B cell (primary cell): ENCODE measurements around the gene PTGES2. TPM values are rescaled to one million over a fixed set of nuclear protein-coding genes. Genes with fewer than 3 reads are reported as not detected.

ENCODE experiments used
- ATAC-seq: fragments of 200-7000 bp; cut with Tn5 transposase; one replicate; pipeline ENCODE4 v1.10.0; 2021; ENCODE audit warnings: low read depth, mild to moderate bottlenecking, moderate number of reproducible peaks, moderate library complexity
- CTCF ChIA-PET: fragments of 350-600 bp; sonication (Branson Sonifier 250); formaldehyde crosslinking; loops from one replicate; lab custom pipeline; 2021; ENCODE audit warnings: antibody characterized with exemption, inconsistent platforms; lab: Charles Lee
- POLR2A ChIA-PET: fragments of 350-600 bp; sonication (Branson Sonifier 250); formaldehyde crosslinking; loops from one replicate; lab custom pipeline; 2021; ENCODE audit warnings: antibody characterized with exemption; lab: Charles Lee
- DNase-seq: peaks from one replicate; pipeline ENCODE4 v3.0.0; 2013
- H2AFZ ChIP-seq: 2 replicates; pipeline ENCODE4 v1.6.1; 2012; ENCODE audit warnings: mild to moderate bottlenecking, low read depth, low read length; ENCODE audit not compliant: insufficient read depth, poor library complexity, severe bottlenecking
- H3K27ac ChIP-seq, 2 donors: 1 replicate in 1 of 2; 2 replicates in 1 of 2; pipeline ENCODE4 v1.5.1; 2012 to 2013; ENCODE audit warnings: low read length in 2 of 2, mild to moderate bottlenecking in 2 of 2, moderate library complexity in 1 of 2
- H3K27me3 ChIP-seq, 4 experiments: fragments of 200-600 bp in 1 of 4; sonication (generic) in 1 of 4; replicated peaks in 1 of 4; 1 replicate in 2 of 4; 2 replicates in 2 of 4; pipeline versions ENCODE4 v1.6.1 to v1.7.0; 2013 to 2016; ENCODE audit warnings: low read length in 3 of 4, mild to moderate bottlenecking in 2 of 4, mixed read lengths in 1 of 4, moderate library complexity in 1 of 4; ENCODE audit not compliant: insufficient read depth in 4 of 4, control insufficient read depth in 3 of 4; ENCODE audit errors: control extremely low read depth in 1 of 4
- H3K36me3 ChIP-seq, 2 experiments: replicated peaks in 1 of 2; 1 replicate in 1 of 2; 2 replicates in 1 of 2; pipeline versions ENCODE4 v1.6.1 to v1.7.1; 2013; ENCODE audit warnings: low read length in 1 of 2; ENCODE audit not compliant: insufficient read depth in 2 of 2, control insufficient read depth in 1 of 2; ENCODE audit errors: control extremely low read depth in 1 of 2, extremely low read depth in 1 of 2
- H3K4me1 ChIP-seq, 2 donors: fragments of 200-600 bp in 1 of 2; sonication (generic) in 1 of 2; 1 replicate in 1 of 2; 2 replicates in 1 of 2; pipeline versions ENCODE4 v1.5.1 to v1.6.1; 2013 to 2017; ENCODE audit warnings: low read length in 2 of 2; ENCODE audit not compliant: control insufficient read depth in 2 of 2, insufficient read depth in 2 of 2
- H3K4me2 ChIP-seq: replicated peaks from 2 replicates; pipeline ENCODE3; 2012; ENCODE audit warnings: mild to moderate bottlenecking, low read depth, low read length; ENCODE audit not compliant: poor library complexity, severe bottlenecking
- H3K4me3 ChIP-seq, 5 experiments: fragments of 200-600 bp in 1 of 5; sonication (generic) in 1 of 5; 1 replicate in 3 of 5; 2 replicates in 2 of 5; pipeline versions ENCODE4 v1.5.1 to v1.7.0; 2011 to 2016; ENCODE audit warnings: low read length in 4 of 5, mild to moderate bottlenecking in 4 of 5, low read depth in 2 of 5, control low read depth in 1 of 5, moderate library complexity in 1 of 5; ENCODE audit not compliant: insufficient read depth in 1 of 5; ENCODE audit errors: control extremely low read depth in 1 of 5, extremely low read depth in 1 of 5
- H3K79me2 ChIP-seq: fragments of 200-600 bp; sonication (generic); one replicate; pipeline ENCODE4 v1.6.0; 2016; ENCODE audit warnings: low read length; ENCODE audit not compliant: control insufficient read depth, insufficient read depth
- H3K9ac ChIP-seq: fragments of 200-600 bp; sonication (generic); 2 replicates; pipeline ENCODE4 v1.6.1; 2017; ENCODE audit warnings: mild to moderate bottlenecking, low read length, moderate library complexity
- H3K9me3 ChIP-seq, 3 donors: one replicate each; pipeline versions ENCODE4 v1.6.1 to v1.7.1; 2013; ENCODE audit warnings: low read length in 2 of 3; ENCODE audit not compliant: control insufficient read depth in 2 of 3, insufficient read depth in 1 of 3; ENCODE audit errors: control extremely low read depth in 1 of 3
- H4K20me1 ChIP-seq: 2 replicates; pipeline ENCODE4 v1.6.0; 2012; ENCODE audit warnings: mild to moderate bottlenecking, low read length; ENCODE audit not compliant: insufficient read depth, control insufficient read depth, poor library complexity, severe bottlenecking
- H3K27ac Mint-ChIP-seq: one replicate; pipeline ENCODE4 v1.8.0; 2021; ENCODE audit warnings: mixed read lengths
- H3K27me3 Mint-ChIP-seq: one replicate; pipeline ENCODE4 v1.8.0; 2021; ENCODE audit warnings: mixed read lengths
- H3K4me1 Mint-ChIP-seq: one replicate; pipeline ENCODE4 v1.8.0; 2021; ENCODE audit warnings: mixed read lengths
- H3K4me3 Mint-ChIP-seq: one replicate; pipeline ENCODE4 v1.8.0; 2021; ENCODE audit warnings: mixed read lengths
- H3K9me3 Mint-ChIP-seq: one replicate; pipeline ENCODE4 v1.8.0; 2022; ENCODE audit warnings: mixed read lengths; ENCODE audit not compliant: insufficient read depth
- CTCF ChIP-seq: fragments of 200-600 bp; IDR thresholded peaks from one replicate; pipeline ENCODE4 v1.8.0; 2022; ENCODE audit warnings: antibody characterized with exemption, mild to moderate bottlenecking
- EZH2 ChIP-seq: IDR thresholded peaks from 2 replicates; pipeline ENCODE4 v1.6.1; 2012; ENCODE audit warnings: borderline replicate concordance, low read depth, mild to moderate bottlenecking, moderate library complexity, low read length; ENCODE audit not compliant: insufficient read depth, poor library complexity, severe bottlenecking
- WGBS: methylation state at CpG from one replicate; pipeline ENCODE4 v1.1.5; 2013; ENCODE audit warnings: missing lambda C conversion rate; ENCODE audit not compliant: insufficient coverage; 5-methylcytosine and 5-hydroxymethylcytosine counted together
- intact Hi-C: fragments of 100-400 bp; cut with micrococcal nuclease; formaldehyde crosslinking; loops from one replicate; pipeline ENCODE4 v1.10.0; 2022
- polyA plus RNA-seq: library from polyadenylated mRNA; depleted of rRNA; stranded (reverse); fragments of >200 nt; gene quantifications from 2 replicates; pipeline ENCODE4 v1.2.3, GENCODE V29; 2012
- total RNA-seq, 2 donors: library from RNA; stranded (reverse); fragments of 120-200 nt in 1 of 2; gene quantifications; 1 replicate in 1 of 2; 2 replicates in 1 of 2; pipeline versions ENCODE4 v1.2.3 to v1.2.4, GENCODE V29; 2013 to 2022

PTGES2 gene
- total and polyA plus RNA-seq, 2 donors (not counting 1 experiment from before 2014, with no cell fraction given), result 77.8 to 113 TPM

- ChIA-PET CTCF (no interaction called here), POLR2A (no interaction called here)
- Histone ChIP-seq H3K4me3 (no peak overlapping the region), H3K4me1 (no peaks in the 10 kb centered on the region), H2AFZ (no peak overlapping the region), H3K27me3 (no peaks in the 10 kb centered on the region), H3K9ac (no peak overlapping the region), H3K79me2 (peaks cover 6% of the 10 kb centered on the region), H3K27ac (no peak overlapping the region), H4K20me1 (no peaks in the 10 kb centered on the region), H3K36me3 (peaks cover 2 to 53% of the 10 kb centered on the region in 2 experiments), H3K4me2 (no peak overlapping the region), H3K9me3 (peaks cover 0 to 6% (median 0%) of the 10 kb centered on the region in 3 donors)
- ATAC-seq (no peak), DNase-seq (no peak)
- no peak overlapping the region for H3K4me3 Mint-ChIP-seq
- H3K27ac Mint-ChIP-seq, result no peak overlapping the region
- no peaks in the 10 kb centered on the region for H3K4me1 Mint-ChIP-seq
- TF ChIP-seq CTCF (no peak), EZH2 (no peak)
- WGBS, result no CpG with 5 or more reads among the region's 4 CpGs
- H3K27me3 Mint-ChIP-seq, result no peaks in the 10 kb centered on the region
- no peaks in the 10 kb centered on the region for H3K9me3 Mint-ChIP-seq
- intact Hi-C loops, result no loop called here
Observed at GRCh38 chr9:128174062-128174461, 46.5 kb upstream of the PTGES2 start.

- no peak overlapping the region for H3K9ac ChIP-seq
- TF ChIP-seq EZH2 (no peak), CTCF (no peak)
- peaks cover 6% of the 10 kb centered on the region for H3K79me2 ChIP-seq
- intact Hi-C loops, result no loop called here
- Mint-ChIP-seq H3K9me3 (no peaks in the 10 kb centered on the region), H3K27ac (no peak overlapping the region), H3K4me1 (no peaks in the 10 kb centered on the region), H3K27me3 (no peaks in the 10 kb centered on the region), H3K4me3 (no peak overlapping the region)
- peaks cover 6 to 43% of the 10 kb centered on the region in 2 experiments for H3K36me3 ChIP-seq
- H2AFZ ChIP-seq, result no peak overlapping the region
- 96% methylated on average over 6 of the region's 8 CpGs for whole genome bisulfite sequencing
- no peaks in the 10 kb centered on the region for H3K27me3 ChIP-seq
- no peaks in the 10 kb centered on the region for H3K9me3 ChIP-seq
- POLR2A ChIA-PET, result interaction anchor here (0.9 kb wide), 1 partner anchor 9 kb away, joined by 3 read pairs; no protein-coding TSS in a partner anchor
- H3K4me2 ChIP-seq, result no peak overlapping the region
- DNase-seq (no peak), ATAC-seq (no peak)
- H3K4me1 ChIP-seq, result no peaks in the 10 kb centered on the region
- no peak overlapping the region for H3K27ac ChIP-seq
- no peak overlapping the region for H3K4me3 ChIP-seq
- CTCF ChIA-PET, result no interaction called here
- H4K20me1 ChIP-seq, result no peaks in the 10 kb centered on the region
Observed at GRCh38 chr9:128169925-128170324, 42.4 kb upstream of the PTGES2 start.
